IMR-90 (cell line): ENCODE measurements around the gene ENOX2. TPM values are rescaled to one million over a fixed set of nuclear protein-coding genes. Genes with fewer than 3 reads are reported as not detected.
"Not testable (repeated sequence)": the region's sequence is repeated elsewhere in the genome, so short reads cannot be mapped to it uniquely, and the experiment has no call there.

Experiments used
- ATAC-seq: fragments of 200-7000 bp; cut with Tn5 transposase; 2 replicates; pipeline ENCODE4 v1.9.1; 2020; ENCODE audit warnings: low read depth, mild to moderate bottlenecking, moderate library complexity
- BruUV-seq: library from RNA; stranded (reverse); fragments of 400-500 nt; replicated peaks from 2 replicates; lab custom pipeline; 2021; lab: Mats Ljungman, UMichigan
- CTCF ChIA-PET: fragments of 300-600 bp; formaldehyde crosslinking; extraction: SDS; loops from one replicate; lab custom pipeline; 2021; ENCODE audit warnings: antibody characterized with exemption; lab: Yijun Ruan, JAX
- POLR2A ChIA-PET: fragments of 300-600 bp; sonication (Branson Sonifier 250); formaldehyde crosslinking; loops from one replicate; lab custom pipeline; 2022; ENCODE audit warnings: antibody characterized with exemption; ENCODE audit not compliant: unreplicated experiment; lab: Charles Lee
- DNase-seq: peaks from one replicate; pipeline ENCODE4 v3.0.0; 2013
- H2AFZ ChIP-seq: replicated peaks from 2 replicates; pipeline ENCODE3; 2013; ENCODE audit warnings: low read length, mild to moderate bottlenecking; ENCODE audit not compliant: poor library complexity
- H2AK5ac ChIP-seq: 2 replicates; pipeline ENCODE4 v1.6.1; 2013; ENCODE audit warnings: low read depth, low read length, inconsistent platforms
- H2AK9ac ChIP-seq: replicated peaks from 2 replicates; pipeline ENCODE3; 2013; ENCODE audit warnings: mild to moderate bottlenecking, low read depth, low read length, moderate library complexity; ENCODE audit not compliant: poor library complexity
- H2BK120ac ChIP-seq: 2 replicates; pipeline ENCODE4 v1.6.1; 2013; ENCODE audit warnings: low read depth, low read length, inconsistent platforms
- H2BK15ac ChIP-seq: 3 replicates; pipeline ENCODE4 v1.6.1; 2013; ENCODE audit warnings: low read depth, low read length, inconsistent platforms
- H2BK20ac ChIP-seq: 2 replicates; pipeline ENCODE4 v1.6.1; 2013; ENCODE audit warnings: low read depth, mild to moderate bottlenecking, inconsistent platforms, low read length, moderate library complexity
- H2BK5ac ChIP-seq: 2 replicates; pipeline ENCODE4 v1.6.1; 2013; ENCODE audit warnings: mild to moderate bottlenecking, low read depth, low read length, inconsistent platforms; ENCODE audit not compliant: poor library complexity, severe bottlenecking
- H3K14ac ChIP-seq: replicated peaks from 2 replicates; pipeline ENCODE4 v1.6.1; 2013; ENCODE audit warnings: low read depth, low read length, inconsistent platforms
- H3K18ac ChIP-seq: 2 replicates; pipeline ENCODE4 v1.6.1; 2013; ENCODE audit warnings: low read depth, low read length, control low read depth
- H3K23ac ChIP-seq: 2 replicates; pipeline ENCODE4 v1.6.1; 2013; ENCODE audit warnings: low read depth, low read length, inconsistent platforms
- H3K27ac ChIP-seq: 2 replicates; pipeline ENCODE4 v1.5.1; 2013; ENCODE audit warnings: mild to moderate bottlenecking, control low read depth, low read length; ENCODE audit not compliant: insufficient read depth
- H3K27me3 ChIP-seq: 2 replicates; pipeline ENCODE4 v1.6.1; 2013; ENCODE audit warnings: low read length; ENCODE audit not compliant: control insufficient read depth, insufficient read depth
- H3K36me3 ChIP-seq: 2 replicates; pipeline ENCODE4 v1.6.1; 2013; ENCODE audit warnings: low read length, mixed read lengths; ENCODE audit not compliant: control insufficient read depth, insufficient read depth
- H3K4ac ChIP-seq: 2 replicates; pipeline ENCODE4 v1.6.1; 2013; ENCODE audit warnings: low read depth, low read length, inconsistent platforms
- H3K4me1 ChIP-seq: 2 replicates; pipeline ENCODE4 v1.6.1; 2013; ENCODE audit warnings: low read length, mixed read lengths; ENCODE audit not compliant: control insufficient read depth, insufficient read depth
- H3K4me2 ChIP-seq: 2 replicates; pipeline ENCODE4 v1.6.1; 2013; ENCODE audit warnings: low read depth, mild to moderate bottlenecking, control low read depth, low read length, moderate library complexity
- H3K4me3 ChIP-seq: 2 replicates; pipeline ENCODE4 v1.5.1; 2013; ENCODE audit warnings: low read depth, mild to moderate bottlenecking, control low read depth, low read length, moderate library complexity; ENCODE audit not compliant: insufficient read depth
- H3K56ac ChIP-seq: 2 replicates; pipeline ENCODE4 v1.6.1; 2013; ENCODE audit warnings: low read length, inconsistent platforms; ENCODE audit not compliant: insufficient read depth; ENCODE audit errors: extremely low read depth
- H3K79me1 ChIP-seq, 2 experiments: 2 replicates each; pipeline ENCODE4 v1.6.1; 2013; ENCODE audit warnings: low read length in 2 of 2, inconsistent platforms in 1 of 2, low read depth in 1 of 2
- H3K9ac ChIP-seq: 2 replicates; pipeline ENCODE4 v1.6.1; 2013; ENCODE audit warnings: low read depth, low read length, control low read depth
- H3K9me1 ChIP-seq: 2 replicates; pipeline ENCODE4 v1.6.1; 2013; ENCODE audit warnings: low read length, inconsistent platforms; ENCODE audit not compliant: insufficient read depth
- H3K9me3 ChIP-seq: 2 replicates; pipeline ENCODE4 v1.6.1; 2013; ENCODE audit warnings: low read length; ENCODE audit not compliant: control insufficient read depth, insufficient read depth
- H4K20me1 ChIP-seq: 2 replicates; pipeline ENCODE4 v1.6.1; 2013; ENCODE audit warnings: low read length, inconsistent platforms; ENCODE audit not compliant: insufficient read depth
- H4K5ac ChIP-seq: 2 replicates; pipeline ENCODE4 v1.6.1; 2013; ENCODE audit warnings: mild to moderate bottlenecking, low read depth, low read length, control low read depth
- H4K8ac ChIP-seq, 2 experiments: 2 replicates each; pipeline ENCODE4 v1.6.1; 2013; ENCODE audit warnings: low read depth in 2 of 2, low read length in 2 of 2, control low read depth in 1 of 2, inconsistent platforms in 1 of 2
- H4K91ac ChIP-seq: 2 replicates; pipeline ENCODE4 v1.6.1; 2013; ENCODE audit warnings: low read depth, low read length, inconsistent platforms; ENCODE audit not compliant: insufficient read depth
- WGBS, 2 experiments: methylation state at CpG; one replicate each; pipeline versions ENCODE4 v1.1.5 to v1.1.7; 2013; ENCODE audit warnings: missing lambda C conversion rate in 2 of 2; ENCODE audit not compliant: insufficient read length in 1 of 2; ENCODE audit errors: extremely low coverage in 2 of 2; 5-methylcytosine and 5-hydroxymethylcytosine counted together
- dilution Hi-C: fragments of 300-500 bp; cut with HindIII; formaldehyde crosslinking; loops from one replicate; pipeline ENCODE4 v1.14.3; 2018; ENCODE audit warnings: low sequenced_read_pairs; ENCODE audit not compliant: unreplicated experiment
- in situ Hi-C: fragments of 300-500 bp; cut with MboI; formaldehyde crosslinking; loops from 3 replicates; pipeline ENCODE4 v1.14.3; 2019; ENCODE audit warnings: low sequenced_read_pairs, inconsistent platforms, mixed read lengths
- intact Hi-C: fragments of 100-400 bp; cut with micrococcal nuclease; formaldehyde crosslinking; loops from 2 replicates; pipeline ENCODE4 v1.10.0; 2022
- polyA plus RNA-seq, 3 experiments: library from polyadenylated mRNA; depleted of rRNA; stranded (reverse); fragments of >200 nt; gene quantifications; 2 replicates each; pipeline ENCODE4 v1.2.3, GENCODE V29; 2012; ENCODE audit warnings: low replicate concordance in 1 of 3
- total RNA-seq: library from RNA; depleted of rRNA; stranded (reverse); fragments of >200 nt; gene quantifications from 2 replicates; pipeline ENCODE4 v1.2.3, GENCODE V29; 2012

Gene ENOX2
- total and polyA plus RNA-seq, 2 of the 4 experiments (the other 2 are of a cell fraction): 6.3 to 11.8 TPM

- H4K5ac ChIP-seq, H3K4me2 ChIP-seq, intact Hi-C loops, H3K56ac ChIP-seq, H3K4ac ChIP-seq, H3K9me3 ChIP-seq, H3K9ac ChIP-seq, H3K36me3 ChIP-seq, CTCF ChIA-PET, H2BK5ac ChIP-seq, H3K27me3 ChIP-seq, in situ Hi-C loops, dilution Hi-C loops, H3K79me1 ChIP-seq, H3K14ac ChIP-seq, H2AK9ac ChIP-seq, H4K20me1 ChIP-seq, H3K9me1 ChIP-seq, H2BK20ac ChIP-seq, H3K4me1 ChIP-seq, H3K27ac ChIP-seq, H3K18ac ChIP-seq, H4K91ac ChIP-seq, H2AK5ac ChIP-seq, H3K4me3 ChIP-seq, H3K23ac ChIP-seq, ATAC-seq, BruUV-seq, DNase-seq, H4K8ac ChIP-seq, POLR2A ChIA-PET, H2BK15ac ChIP-seq, H2BK120ac ChIP-seq, H2AFZ ChIP-seq: not testable (repeated sequence)
- no CpG with 5 or more reads among the region's 4 CpGs for WGBS, 2 experiments
Measured at GRCh38 chrX:130819367-130819766, 83.6 kb downstream of the ENOX2 start.

- H3K27me3 ChIP-seq, H3K9me3 ChIP-seq, H3K4me1 ChIP-seq, H2BK120ac ChIP-seq, H2BK20ac ChIP-seq, H2AK5ac ChIP-seq, POLR2A ChIA-PET, H3K79me1 ChIP-seq, H2AFZ ChIP-seq, H3K56ac ChIP-seq, H4K20me1 ChIP-seq, H3K14ac ChIP-seq, CTCF ChIA-PET, ATAC-seq, H3K9ac ChIP-seq, H2BK5ac ChIP-seq, H3K4me3 ChIP-seq, DNase-seq, BruUV-seq, H3K23ac ChIP-seq, H3K36me3 ChIP-seq, H3K9me1 ChIP-seq, H3K4me2 ChIP-seq, in situ Hi-C loops, H2AK9ac ChIP-seq, H3K4ac ChIP-seq, H4K5ac ChIP-seq, dilution Hi-C loops, H3K27ac ChIP-seq, H4K8ac ChIP-seq, intact Hi-C loops, H3K18ac ChIP-seq, H2BK15ac ChIP-seq, H4K91ac ChIP-seq: not testable (repeated sequence)
- WGBS, 2 experiments: no CpG with 5 or more reads among the region's 5 CpGs
Measured at GRCh38 chrX:130813932-130814331, 89.1 kb downstream of the ENOX2 start.
